Natural killer cell treated with Interleukin-12 subunit alpha and Interleukin-12 subunit beta and Interleukin-15 and Interleukin-18, amount 100 ng/mL, for 72 hours (primary cell): ENCODE measurements around the gene OTUB1. TPM values are rescaled to one million over a fixed set of nuclear protein-coding genes. Genes with fewer than 3 reads are reported as not detected.

Experiments
- ATAC-seq, 2 donors: fragments of 150-1000 bp; cut with Tn5 transposase in 1 of 2; sonication (Bioruptor Pico), chemical (Tn5 transposase) in 1 of 2; 2 replicates each; pipeline ENCODE4 v1.10.0; 2021
- DNase-seq: peaks from one replicate; pipeline ENCODE4 v3.0.0; 2022; ENCODE audit warnings: low spot score
- H3K27ac Mint-ChIP-seq, 2 donors: 1 replicate in 1 of 2; 2 replicates in 1 of 2; pipeline ENCODE4 v1.8.0; 2022; ENCODE audit warnings: mixed read lengths in 2 of 2, mild to moderate bottlenecking in 1 of 2, moderate library complexity in 1 of 2
- H3K27me3 Mint-ChIP-seq, 2 donors: 1 replicate in 1 of 2; 2 replicates in 1 of 2; pipeline ENCODE4 v1.8.0; 2022; ENCODE audit warnings: mixed read lengths in 2 of 2
- H3K36me3 Mint-ChIP-seq: one replicate; pipeline ENCODE4 v1.8.0; 2022; ENCODE audit warnings: mixed read lengths
- H3K4me1 Mint-ChIP-seq, 2 donors: 1 replicate in 1 of 2; 2 replicates in 1 of 2; pipeline ENCODE4 v1.8.0; 2022; ENCODE audit warnings: low read depth in 2 of 2, mixed read lengths in 2 of 2, mild to moderate bottlenecking in 1 of 2
- H3K4me3 Mint-ChIP-seq: one replicate; pipeline ENCODE4 v1.8.0; 2022; ENCODE audit warnings: mixed read lengths
- H3K9me3 Mint-ChIP-seq: 2 replicates; pipeline ENCODE4 v1.8.0; 2022; ENCODE audit warnings: mixed read lengths
- total RNA-seq, 2 donors: library from RNA; stranded (reverse); gene quantifications; one replicate each; pipeline ENCODE4 v1.2.3, GENCODE V29; 2022

The OTUB1 gene
- total RNA-seq, 2 donors from 2014 or later: 87.8 to 96.6 TPM

DNA sequence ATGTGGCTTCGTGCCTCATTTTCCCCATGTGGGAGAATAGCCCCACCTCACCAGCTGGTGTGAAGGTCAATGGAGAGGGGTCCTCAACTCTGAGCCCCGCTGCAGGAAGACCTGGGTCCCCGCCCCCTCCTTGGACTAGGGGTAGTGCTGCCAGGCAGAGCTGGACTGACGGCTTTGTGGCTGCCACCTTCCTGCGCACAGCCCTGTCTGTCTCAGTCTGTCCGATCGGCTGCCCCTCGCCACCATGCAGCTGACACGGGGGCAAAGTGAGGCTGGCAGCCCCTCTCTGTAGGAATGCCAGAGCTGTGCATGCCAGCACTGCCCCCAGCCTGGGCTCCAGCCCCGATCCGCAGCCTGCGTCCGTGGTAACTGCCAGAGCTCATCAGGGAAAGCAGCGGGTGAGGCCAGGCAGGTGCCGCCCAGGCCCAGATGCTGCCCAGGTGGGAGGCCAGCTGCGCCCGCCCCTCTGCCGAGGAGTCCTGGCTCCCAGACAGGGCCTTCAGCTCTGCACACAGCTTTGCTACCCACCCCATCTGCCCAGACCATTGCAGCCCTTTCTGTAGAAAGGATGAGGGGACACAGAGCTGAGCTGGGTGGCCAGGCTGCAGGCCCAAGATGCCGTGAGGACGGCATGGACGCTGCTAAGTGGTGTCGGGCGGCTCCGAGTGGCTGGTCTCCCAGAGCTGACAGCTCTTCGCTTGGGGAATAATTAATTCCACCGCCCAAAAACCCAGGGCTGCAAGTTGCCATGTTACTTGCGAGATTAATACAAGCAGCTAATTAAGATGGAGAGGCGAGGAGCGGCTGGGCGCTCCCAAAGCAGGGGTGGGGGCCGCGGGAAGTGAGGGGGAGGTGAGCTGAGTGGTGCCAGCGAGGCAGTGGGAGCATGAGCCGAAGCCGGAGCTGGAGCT is 30.0 kb downstream of the OTUB1 start:
- H3K4me1 Mint-ChIP-seq: peaks cover 0 to 1% of the 10 kb centered on the region in 2 donors

DNA sequence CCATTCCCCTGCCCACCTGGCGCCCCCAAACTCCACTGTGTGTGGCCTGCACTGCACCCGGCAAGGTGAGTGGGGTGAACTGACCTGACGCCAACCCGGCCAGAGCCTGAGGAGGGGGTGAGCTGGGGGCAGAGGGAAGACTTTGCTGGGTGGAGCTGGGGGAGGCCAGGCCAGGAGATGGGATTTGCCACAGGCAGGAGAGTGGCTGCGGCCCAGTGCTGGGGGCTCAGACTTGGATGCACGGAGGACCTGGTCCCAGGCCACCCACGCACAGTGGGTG is 31.6 kb downstream of the OTUB1 start:
- no peaks in the 10 kb centered on the region for H3K27me3 Mint-ChIP-seq
- no peak for ATAC-seq
- no peaks in the 10 kb centered on the region for H3K4me1 Mint-ChIP-seq
- H3K27ac Mint-ChIP-seq: no peak overlapping the region
- H3K36me3 Mint-ChIP-seq: no peaks in the 10 kb centered on the region
- no peaks in the 10 kb centered on the region for H3K9me3 Mint-ChIP-seq
- DNase-seq: no peak
- no peak overlapping the region for H3K4me3 Mint-ChIP-seq

More for the DNA sequence above, 30.0 kb downstream of the OTUB1 start:
- Mint-ChIP-seq H3K27me3 (no peaks in the 10 kb centered on the region), H3K36me3 (no peaks in the 10 kb centered on the region), H3K27ac (no peak overlapping the region), H3K9me3 (no peaks in the 10 kb centered on the region), H3K4me3 (no peak overlapping the region)
- peak in 1 of 2 donors; percentile 11 for ATAC-seq
- DNase-seq: no peak

DNA sequence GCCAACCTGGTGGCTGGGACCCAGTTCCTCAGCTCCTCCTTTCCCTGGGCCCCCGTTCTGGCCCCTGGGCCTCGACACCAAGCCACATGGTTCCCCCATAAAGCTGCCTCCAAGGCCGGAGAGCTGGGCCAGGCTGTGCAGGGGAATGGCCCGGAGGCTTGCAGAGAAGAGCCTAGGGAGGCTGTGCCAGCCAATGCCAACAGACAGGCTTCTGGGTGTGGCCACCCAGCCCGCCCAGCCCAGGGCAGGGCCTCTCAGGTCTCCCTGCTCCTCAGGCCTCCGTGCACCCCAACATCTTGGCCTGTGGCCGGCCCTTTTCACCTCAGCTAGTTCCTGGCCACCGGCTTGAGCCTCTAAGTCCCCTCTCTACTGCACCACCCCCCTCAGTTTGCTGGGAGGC is 32.1 kb downstream of the OTUB1 start:
- Mint-ChIP-seq H3K9me3 (no peaks in the 10 kb centered on the region), H3K4me3 (no peak overlapping the region)
- ATAC-seq: no peak

DNA sequence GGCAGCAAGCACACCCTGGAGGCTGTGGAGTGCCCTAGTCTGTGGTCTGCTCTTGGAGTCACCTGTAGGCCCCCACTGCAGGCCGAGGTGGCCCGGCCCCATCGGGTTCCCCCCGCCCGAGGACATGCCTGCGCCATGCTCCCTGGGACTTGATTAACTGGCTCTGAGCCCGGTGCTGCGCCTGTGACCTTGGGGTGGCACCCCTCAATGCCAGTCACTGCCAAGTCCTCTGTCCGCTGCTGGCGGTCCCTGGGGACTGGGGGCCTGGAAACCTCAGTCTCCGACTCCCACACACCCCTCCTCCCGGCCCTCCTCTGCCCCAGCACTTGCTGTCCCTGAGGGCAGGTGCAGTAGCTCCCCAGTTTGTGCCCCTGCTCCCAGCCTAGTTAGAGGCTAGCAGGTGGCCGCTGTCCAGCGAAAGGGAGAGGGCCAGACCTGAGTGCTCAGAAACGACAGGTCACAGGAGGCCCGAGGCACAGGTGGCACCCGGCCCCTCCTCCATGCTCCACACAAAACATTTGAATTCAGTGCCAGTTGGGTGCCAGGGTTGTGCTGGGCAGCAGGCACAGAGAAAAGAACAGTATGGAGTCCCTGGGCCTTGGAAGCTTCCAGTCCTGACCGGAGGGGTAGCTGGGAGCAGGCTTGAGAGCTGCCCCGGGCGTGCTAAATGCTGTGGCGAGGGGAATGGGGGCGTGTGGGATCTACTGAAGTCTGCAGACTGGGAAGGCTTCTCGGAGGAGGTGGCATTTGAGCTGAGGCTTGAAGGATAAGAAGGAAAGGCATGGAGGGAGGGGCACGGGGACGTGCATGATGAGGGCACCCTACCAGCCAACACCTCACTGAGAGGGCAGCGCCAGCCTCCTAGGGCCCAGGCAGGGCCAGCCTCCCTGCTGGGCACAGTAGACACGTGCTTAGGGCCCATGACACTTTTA is 33.1 kb downstream of the OTUB1 start:
- no peaks in the 10 kb centered on the region for H3K36me3 Mint-ChIP-seq
- no peak overlapping the region for H3K4me3 Mint-ChIP-seq
- DNase-seq (no peak), ATAC-seq (no peak)
- no peaks in the 10 kb centered on the region for H3K9me3 Mint-ChIP-seq
- no peaks in the 10 kb centered on the region for H3K27me3 Mint-ChIP-seq
- H3K27ac Mint-ChIP-seq: no peak overlapping the region
- no peaks in the 10 kb centered on the region for H3K4me1 Mint-ChIP-seq

More for the DNA sequence above, 32.1 kb downstream of the OTUB1 start:
- DNase-seq: no peak
- Mint-ChIP-seq H3K27ac (no peak overlapping the region), H3K36me3 (no peaks in the 10 kb centered on the region), H3K4me1 (no peaks in the 10 kb centered on the region), H3K27me3 (no peaks in the 10 kb centered on the region)

DNA sequence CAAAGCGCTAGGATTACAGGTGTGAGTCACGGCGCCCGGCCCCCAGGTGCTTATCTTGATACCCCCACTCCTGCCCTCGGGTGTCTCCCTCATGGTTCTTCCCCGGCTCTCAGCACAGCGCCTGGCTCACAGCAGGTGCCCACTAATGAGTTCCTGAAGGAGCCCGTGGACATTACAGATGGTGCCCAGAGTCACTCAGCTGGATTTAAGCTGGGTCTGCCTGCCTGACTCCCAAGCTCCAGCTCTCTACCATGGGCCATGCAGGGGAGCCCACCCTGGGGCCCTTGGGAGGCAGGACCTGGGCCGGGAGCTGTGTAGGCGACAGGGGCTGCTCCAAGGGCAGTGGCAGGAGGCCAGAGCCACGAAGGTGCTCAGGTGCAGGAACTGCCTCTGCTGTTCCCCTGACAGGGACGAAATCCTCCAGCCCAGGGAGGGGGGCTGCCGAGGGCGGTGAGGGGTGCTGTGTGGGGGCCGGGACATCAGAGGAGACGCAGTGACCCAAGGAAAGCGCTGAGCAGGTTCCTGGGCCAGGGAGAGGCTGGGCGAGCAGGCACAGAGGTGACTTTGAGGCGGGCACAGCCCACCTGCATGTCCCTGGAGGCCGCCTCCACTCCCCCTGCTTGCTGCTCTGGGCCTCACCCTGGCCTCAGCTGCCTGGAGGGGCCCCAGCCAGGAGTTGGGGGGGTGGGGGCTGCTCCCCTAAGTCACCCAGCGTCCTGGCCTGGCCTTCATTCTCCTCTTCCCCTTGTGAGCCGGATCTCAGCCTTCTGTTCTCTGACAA is 34.9 kb downstream of the OTUB1 start:
- Mint-ChIP-seq H3K4me1 (no peaks in the 10 kb centered on the region), H3K27me3 (no peaks in the 10 kb centered on the region), H3K36me3 (no peaks in the 10 kb centered on the region), H3K4me3 (no peak overlapping the region), H3K9me3 (no peaks in the 10 kb centered on the region), H3K27ac (no peak overlapping the region)
- DNase-seq (no peak), ATAC-seq (no peak)

DNA sequence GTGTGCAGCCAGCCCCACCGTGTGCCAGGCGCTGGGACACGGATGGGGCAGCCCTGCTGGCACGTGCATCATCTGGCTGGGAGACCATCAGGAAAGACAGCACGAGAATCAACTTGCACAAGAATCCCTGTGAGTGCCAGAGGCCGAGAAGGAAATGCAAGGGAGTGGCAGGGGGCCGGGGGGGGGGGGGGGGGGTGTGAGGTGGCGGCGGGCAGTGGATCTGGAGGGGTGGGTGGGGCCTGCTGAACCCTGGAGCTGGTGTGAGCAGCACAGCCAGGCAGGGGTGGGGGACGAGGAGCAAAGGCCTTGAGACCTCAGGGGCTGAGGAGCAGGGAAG is 35.5 kb downstream of the OTUB1 start:
- ATAC-seq (no peak), DNase-seq (no peak)
- H3K27me3 Mint-ChIP-seq: no peaks in the 10 kb centered on the region
- H3K4me1 Mint-ChIP-seq: no peaks in the 10 kb centered on the region
- H3K27ac Mint-ChIP-seq: no peak overlapping the region
- no peaks in the 10 kb centered on the region for H3K9me3 Mint-ChIP-seq
- H3K4me3 Mint-ChIP-seq: no peak overlapping the region
- no peaks in the 10 kb centered on the region for H3K36me3 Mint-ChIP-seq

DNA sequence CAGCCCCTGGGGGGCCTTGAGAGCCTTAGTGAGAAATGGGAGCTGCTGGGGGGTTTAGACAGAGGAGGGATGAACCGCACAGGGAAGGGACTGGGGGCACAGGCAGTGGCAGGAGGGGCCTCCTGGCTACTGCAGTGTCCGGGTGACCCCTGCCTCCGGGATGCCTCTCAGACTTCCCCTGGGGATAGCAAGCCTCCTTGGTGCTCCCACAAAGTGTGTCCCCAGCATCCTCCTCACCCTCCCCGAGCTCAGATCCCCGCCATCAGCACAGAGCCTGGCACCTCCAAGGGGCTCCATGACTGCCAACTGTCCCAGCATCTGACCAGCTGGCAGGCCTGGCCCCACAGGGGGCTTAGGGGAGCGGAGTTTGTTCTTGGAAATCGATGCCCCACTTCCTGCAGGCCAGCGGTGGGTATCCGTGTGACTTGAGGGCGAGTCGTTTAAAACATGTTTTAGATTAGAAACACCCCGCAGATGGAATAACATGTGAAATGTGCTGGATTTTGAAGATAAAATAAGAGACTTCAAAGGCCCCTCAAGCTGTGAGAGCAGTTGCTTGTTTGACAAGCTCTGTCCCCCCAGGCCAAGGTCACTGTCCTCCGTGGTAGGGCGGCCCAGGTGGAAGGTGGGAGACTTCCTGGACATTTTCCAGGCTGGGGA is 36.0 kb downstream of the OTUB1 start:
- Mint-ChIP-seq H3K27me3 (no peaks in the 10 kb centered on the region), H3K9me3 (no peaks in the 10 kb centered on the region), H3K4me1 (no peaks in the 10 kb centered on the region), H3K4me3 (no peak overlapping the region), H3K27ac (no peak overlapping the region), H3K36me3 (no peaks in the 10 kb centered on the region)
- ATAC-seq (no peak), DNase-seq (no peak)

DNA sequence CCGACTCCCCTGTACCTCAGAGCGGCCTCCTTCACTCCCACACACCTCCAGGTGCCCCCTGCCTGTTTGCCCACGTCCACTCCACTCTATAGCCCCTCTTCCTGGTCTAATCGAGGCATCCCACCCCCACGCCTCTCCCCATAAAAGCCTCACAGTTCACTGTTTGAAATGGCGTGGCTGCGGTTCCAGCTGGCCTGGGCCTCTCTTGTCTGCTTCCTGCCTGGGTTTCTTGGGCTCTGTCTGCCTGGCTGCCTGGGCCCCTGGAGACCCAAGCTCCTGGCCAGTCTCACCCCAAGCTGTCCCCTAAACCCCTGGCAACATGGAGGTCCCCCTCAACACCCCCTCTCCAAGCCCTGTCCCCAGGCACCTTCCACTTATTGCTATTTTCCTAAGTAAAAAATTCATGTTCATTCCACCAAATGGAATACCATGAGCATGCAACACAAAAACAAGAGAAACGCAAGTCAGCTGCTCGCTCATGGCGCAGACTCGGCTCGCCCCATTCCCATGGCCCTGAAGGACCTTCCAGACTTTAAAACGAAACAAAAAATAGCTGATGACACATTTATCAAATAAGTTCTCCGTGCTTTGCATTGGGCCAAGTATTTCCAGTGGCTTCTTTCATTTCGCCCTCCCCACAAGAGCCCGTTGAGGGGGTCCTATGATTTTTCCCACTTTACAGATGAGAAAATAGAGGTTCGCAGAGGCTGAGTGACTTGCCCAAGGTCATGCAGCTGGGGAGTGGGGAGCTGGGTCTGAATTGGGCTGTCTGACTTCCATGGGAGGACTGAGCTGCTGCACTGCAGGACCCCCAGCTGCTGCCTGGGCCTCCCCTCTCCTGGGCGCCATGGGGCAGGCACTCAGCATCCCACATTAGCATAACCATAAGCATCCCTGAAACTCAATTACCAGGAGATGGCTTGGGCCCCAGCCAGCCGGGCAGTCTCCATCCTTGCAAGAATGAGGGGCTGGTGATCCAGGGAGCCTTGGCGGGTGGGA is 37.8 kb downstream of the OTUB1 start:
- Mint-ChIP-seq H3K36me3 (no peaks in the 10 kb centered on the region), H3K27me3 (no peaks in the 10 kb centered on the region), H3K4me1 (no peaks in the 10 kb centered on the region), H3K27ac (no peak overlapping the region), H3K9me3 (no peaks in the 10 kb centered on the region), H3K4me3 (no peak overlapping the region)
- DNase-seq (no peak), ATAC-seq (no peak)

DNA sequence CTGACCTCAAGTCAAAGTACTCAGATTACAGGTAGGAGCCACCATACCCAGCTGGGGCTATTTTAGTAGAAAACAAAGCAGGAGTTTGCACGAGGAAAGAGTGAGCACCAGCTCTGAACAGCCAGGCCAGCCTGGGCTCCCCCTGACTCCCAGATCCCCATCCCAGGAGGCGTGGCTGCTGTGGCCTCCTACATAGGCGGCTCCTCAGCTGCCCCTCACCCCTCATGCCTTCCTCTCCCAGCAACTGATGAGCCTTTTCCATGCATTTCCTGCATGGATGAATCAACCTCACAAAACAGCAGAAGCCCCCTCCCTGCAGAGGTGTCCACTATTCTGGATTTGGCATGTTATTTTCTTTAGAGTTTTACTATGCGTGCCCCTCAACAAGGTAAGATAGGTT is 39.0 kb downstream of the OTUB1 start:
- H3K36me3 Mint-ChIP-seq: no peaks in the 10 kb centered on the region
- no peak overlapping the region for H3K27ac Mint-ChIP-seq
- no peaks in the 10 kb centered on the region for H3K4me1 Mint-ChIP-seq
- peaks cover 0 to 2% of the 10 kb centered on the region in 2 donors for H3K27me3 Mint-ChIP-seq
- ATAC-seq: no peak
- DNase-seq: no peak
- H3K9me3 Mint-ChIP-seq: no peaks in the 10 kb centered on the region
- no peak overlapping the region for H3K4me3 Mint-ChIP-seq

DNA sequence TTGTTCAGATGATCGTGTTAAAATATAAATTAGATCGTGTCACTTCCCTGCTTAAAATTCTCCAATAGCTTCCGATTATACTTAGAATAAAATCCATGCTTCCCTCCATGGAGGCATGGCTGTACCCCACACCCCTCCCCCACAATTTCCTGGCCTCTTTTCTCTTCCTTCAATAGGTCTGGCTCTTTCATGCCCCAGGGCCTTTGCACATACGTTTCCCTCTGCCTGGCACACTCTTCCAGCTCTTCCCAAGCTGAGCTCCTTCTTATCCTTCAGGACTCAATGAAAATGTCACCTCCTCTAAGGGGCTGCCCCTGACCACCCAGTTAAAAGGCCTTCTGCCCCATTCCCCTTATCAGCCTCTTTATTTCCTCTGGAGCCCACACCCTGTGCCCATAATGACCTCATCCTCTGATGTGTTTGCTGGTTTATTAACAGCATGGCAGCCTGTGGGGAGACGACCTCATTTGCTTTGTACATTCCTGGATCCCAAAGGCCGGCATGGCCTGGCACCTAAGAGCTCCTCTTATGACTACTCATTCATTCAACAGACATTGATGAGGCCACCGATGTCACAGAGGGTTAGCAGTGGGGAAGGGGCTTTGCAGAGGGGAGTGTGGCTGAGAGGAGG is 40.5 kb downstream of the OTUB1 start:
- Mint-ChIP-seq H3K27me3 (peaks cover 2 to 6% of the 10 kb centered on the region in 2 donors), H3K4me3 (no peak overlapping the region), H3K9me3 (no peaks in the 10 kb centered on the region), H3K4me1 (no peaks in the 10 kb centered on the region), H3K36me3 (no peaks in the 10 kb centered on the region), H3K27ac (no peak overlapping the region)
- DNase-seq: no peak
- no peak for ATAC-seq

DNA sequence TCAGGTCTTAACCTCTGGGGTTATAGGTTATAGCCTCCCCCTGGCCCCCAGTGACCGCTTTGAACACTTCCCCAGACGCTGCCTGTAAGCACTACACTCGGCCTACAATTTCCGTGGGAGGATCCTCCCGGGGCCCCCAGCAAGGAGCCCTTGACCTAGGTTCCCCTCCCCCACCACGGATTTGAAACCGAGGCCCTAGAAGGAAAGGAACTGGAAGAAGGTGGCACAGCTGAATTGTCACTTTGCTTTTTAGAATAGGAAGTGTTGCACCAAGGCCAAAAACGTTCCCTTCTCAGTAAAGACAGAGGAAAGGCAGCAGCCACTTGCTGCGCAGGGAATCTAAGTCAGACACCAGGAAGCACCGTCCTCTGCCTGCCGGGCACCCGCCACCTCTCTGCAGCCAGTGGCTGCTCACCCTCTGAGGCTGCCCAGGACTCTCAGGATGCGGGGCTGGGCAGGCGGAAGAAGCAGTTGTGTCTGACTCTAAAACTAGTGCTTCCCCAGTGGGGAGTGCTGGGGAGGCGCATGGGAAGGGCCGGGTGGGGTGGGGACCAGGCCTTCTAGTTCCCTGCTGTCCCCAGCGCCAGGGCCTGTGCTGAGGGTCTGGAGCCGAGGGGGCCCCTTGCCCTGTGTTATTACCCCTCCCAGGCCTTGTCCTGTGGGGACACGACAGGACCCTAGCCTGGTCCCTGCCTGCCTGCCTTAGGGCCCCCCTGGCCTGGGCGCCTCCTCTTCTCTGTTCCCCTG is 41.6 kb downstream of the OTUB1 start:
- no peaks in the 10 kb centered on the region for H3K4me1 Mint-ChIP-seq
- H3K9me3 Mint-ChIP-seq: no peaks in the 10 kb centered on the region
- no peak overlapping the region for H3K4me3 Mint-ChIP-seq
- ATAC-seq (peak in 1 of 2 donors; percentile 29), DNase-seq (no peak)
- no peaks in the 10 kb centered on the region for H3K36me3 Mint-ChIP-seq
- no peak overlapping the region for H3K27ac Mint-ChIP-seq
- H3K27me3 Mint-ChIP-seq: peaks cover 2 to 6% of the 10 kb centered on the region in 2 donors
